ENCODE data around the gene DLGAP4.
A peak's percentile ranks its signal among the peaks of the same experiment; 100 is the strongest.
"Not testable (repeated sequence)": the region's sequence is repeated elsewhere in the genome, so short reads cannot be mapped to it uniquely, and the experiment has no call there.

DLGAP4 gene

DNA sequence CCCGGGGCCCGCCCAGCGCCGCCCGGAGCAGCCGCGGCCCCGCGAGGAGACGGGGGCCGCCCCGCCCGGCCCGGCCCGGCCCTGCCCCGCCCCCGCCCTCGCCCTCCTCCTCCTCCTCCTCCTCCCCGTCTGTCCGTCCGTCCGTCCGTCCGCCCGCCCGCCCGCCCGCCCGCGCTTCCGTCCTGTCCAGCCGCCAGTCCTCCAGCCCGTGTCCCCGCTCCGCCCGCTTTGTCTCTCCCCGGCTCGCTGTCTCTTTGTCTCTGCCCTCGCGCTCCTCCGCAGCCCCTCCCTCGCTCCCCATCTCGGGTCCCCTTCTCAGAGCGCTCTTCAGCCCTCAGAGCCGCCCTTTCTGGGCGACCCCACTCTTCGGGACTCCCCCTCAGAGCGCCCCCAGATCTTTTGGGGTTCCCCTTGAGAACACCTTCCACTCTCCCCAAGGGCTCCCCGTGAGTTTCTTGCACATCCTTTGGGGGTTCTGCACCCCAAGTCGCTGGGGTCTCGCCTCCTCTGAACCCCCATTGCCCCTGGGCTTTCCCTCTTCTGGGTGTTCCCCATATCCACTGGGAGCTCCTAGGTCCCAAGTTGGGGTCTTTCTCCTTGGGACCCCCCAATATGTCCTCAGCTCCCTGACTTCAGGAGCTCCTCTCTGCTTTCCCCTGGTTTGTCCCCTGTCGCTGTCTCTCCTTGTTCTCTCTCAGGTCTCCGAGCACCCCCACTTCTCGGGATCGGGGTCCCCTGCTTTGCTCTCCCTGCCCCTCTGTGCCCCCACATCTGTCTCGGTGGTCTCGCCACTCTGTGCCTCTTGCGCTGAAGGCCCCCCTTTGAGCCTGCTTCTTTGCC lies 155.7 kb downstream of the DLGAP4 start:
- peak; percentile 19 for DNase-seq

DNA sequence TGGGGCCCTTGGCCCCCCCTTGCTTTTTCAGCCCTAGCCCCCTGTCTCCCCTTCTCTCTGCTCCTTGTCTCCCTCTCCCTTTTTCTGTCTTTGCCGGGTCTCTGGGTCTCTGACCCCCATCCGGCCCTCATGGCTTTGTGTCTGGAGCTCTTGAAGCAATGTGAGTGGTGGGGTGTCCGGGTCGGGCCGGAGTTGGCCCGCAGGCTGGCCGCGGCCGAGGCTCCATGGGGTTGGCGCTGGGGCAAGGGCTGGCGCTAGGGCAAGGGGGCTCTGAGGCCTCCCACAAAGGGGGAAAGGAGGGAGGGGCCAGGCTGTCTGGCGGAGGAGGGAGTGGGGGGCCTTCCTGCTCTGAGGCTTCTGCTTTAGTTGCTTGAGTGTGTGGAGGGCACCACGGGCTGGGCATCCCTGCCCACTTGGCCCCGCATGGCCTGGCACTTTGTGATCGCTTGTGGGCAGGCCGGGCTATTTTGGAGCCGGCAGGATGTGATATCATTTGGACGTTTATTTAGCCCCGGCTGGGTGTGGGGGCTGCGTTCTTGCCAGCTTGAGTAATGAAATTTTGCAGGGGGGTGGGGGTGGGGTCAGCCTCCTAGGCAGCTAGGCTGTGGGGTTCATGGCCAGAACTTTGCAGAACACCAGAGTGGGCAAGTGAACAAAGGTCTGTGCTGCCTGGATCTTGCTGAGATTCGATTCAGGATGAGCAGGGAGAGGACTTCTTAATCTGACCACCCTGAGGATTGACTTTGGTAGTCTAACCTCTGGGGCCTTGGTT lies 156.5 kb downstream of the DLGAP4 start:
- no peak for DNase-seq

DNA sequence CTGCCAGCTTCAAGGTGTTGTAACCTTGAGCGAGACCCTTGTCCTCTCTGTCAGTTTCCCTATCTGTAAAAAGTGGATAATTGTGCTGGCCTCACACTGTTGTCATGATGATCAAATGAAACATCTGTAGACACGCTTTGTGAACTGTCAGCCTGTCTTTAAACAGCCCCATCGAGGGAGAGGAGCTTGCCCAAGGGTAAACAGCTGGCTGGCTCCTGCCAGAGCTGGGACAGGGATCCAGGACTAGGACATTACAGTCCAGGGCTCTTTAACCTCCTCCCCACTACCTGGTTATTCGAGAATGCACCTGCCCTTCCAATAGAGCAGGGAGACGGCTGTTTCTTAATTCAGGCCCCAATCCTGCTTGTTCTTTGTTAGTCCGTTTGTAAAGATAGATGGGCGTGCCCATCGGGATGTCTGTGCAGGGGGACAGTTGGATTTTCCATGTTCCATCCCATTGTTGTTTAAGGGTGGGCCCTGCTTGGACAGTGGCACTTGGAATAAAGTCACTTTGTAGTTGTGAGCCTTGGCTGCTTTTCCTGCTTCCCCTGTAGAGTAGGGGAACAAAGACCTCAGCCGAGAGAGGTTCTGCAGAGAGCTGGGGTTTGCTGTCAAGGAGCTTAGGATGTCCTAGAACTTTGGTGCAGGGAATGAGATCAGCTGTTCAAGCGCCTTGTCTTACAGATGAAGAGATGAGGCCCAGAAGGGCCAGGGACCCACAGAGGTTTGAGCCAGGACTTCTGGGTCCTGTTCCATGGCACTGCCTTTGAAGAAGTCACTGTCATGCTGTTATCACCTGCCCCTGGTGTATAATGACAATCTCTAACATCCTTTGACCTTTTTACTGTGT lies 157.3 kb downstream of the DLGAP4 start:
- DNase-seq = no peak

DNA sequence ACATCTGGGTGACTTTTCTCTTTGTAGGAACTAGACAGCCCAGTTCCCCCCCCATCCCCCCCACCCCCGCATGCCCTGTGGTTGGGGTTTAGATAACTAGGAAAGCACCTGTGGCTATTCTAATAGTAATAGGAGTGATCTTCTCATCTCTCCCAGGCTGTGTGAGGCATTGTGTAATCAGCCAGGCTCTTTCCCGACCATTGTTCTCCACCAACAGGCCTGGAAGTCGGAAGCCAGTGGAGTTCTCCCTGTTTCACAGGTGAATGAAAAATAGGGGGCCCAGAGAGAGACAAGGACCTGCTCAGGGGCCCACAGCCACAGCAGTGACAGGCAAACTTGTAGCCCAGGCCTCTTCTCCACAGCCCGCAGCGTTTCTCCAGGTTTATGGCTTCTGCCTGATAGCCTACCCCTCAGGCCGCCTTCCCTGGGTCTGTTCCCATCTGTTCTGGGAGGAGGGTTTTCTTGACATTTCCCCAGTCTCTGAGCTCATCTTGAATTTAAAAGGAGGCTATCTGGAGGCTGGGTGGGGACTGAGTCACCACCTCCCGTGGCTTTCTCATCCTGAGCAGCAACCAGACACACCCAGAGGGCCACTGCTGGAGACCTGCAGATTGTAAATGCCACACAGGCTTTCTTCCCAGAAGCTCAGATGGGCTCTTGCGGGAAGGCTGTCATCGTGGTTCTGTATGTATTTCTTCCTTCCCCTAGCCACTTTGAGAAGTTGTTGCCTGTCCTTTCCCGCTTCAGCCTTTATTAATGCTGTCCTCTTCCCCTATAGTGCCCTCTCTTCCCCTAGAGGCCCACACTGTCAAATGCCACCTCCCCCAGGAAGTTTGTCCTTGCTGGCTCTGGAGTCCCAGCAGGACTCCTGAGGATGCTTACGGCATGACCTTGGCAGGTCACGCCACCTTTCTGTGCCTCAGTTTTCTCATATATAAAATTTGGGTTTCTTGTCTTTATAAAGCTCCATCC lies 159.3 kb downstream of the DLGAP4 start:
- DNase-seq = no peak

DNA sequence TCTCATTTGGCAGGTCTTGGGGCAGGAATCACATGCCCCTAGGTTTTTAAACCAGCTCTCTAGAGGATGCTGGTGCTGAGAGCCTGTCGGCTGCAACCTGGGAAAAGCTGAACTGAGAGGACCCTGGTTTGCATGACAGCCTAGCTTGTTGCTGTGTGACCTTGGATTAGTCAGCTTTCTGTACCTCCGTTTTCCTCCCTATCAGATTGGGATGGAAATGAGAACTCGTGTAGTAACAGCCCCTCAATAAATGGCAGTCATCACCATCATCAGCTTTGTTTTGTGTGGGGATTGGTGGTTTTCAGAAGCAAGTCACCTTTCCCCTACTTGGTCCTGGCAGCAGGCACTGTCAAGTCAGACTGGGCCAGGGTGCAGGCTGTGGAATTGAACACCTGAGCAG lies 159.9 kb downstream of the DLGAP4 start:
- DNase-seq = no peak

DNA sequence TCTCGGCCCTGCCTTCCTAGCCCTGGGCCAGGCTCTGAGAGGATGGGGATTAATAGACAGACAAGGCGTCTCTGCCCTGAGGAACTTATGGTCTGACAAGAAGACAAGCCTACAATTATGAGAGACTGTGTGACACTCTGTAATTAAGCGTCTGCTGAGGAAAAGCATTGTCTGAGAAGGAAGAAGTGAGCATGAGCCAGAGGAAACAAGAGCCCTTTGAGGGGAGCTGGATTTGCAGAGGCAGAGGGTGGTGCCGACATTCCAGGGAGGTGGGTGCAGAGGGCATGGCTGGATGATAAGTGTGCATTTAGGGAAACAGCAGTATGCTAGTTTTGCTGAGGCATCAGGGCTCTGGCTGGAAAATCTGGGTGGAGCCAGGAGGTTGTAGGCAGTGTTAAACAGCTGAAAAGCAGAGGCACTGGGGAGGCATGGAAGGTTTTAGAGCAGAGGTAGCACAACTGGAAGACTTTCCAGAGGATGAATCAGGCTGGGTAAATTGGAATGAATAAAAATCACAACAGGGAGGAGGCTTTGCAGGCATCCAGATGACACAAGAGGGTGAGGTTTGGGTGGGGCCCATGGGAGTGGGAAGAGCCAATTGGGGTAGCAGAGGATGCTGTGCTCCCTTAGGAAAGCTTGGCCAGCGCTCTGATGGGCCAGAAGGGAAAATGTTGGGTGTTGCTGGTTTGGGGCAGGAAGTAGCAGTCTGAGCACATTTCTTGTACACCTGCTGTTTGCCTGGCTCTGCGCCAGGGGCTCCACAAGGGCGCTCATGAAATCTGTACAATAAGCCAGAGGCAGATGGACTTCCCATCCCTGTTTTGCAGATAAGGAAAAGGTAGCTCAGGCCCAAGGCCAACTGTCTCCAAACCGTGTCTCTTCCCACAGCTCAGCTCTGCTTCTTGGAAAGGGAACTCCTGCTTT lies 161.2 kb downstream of the DLGAP4 start:
- peak; percentile 74 for DNase-seq

DNA sequence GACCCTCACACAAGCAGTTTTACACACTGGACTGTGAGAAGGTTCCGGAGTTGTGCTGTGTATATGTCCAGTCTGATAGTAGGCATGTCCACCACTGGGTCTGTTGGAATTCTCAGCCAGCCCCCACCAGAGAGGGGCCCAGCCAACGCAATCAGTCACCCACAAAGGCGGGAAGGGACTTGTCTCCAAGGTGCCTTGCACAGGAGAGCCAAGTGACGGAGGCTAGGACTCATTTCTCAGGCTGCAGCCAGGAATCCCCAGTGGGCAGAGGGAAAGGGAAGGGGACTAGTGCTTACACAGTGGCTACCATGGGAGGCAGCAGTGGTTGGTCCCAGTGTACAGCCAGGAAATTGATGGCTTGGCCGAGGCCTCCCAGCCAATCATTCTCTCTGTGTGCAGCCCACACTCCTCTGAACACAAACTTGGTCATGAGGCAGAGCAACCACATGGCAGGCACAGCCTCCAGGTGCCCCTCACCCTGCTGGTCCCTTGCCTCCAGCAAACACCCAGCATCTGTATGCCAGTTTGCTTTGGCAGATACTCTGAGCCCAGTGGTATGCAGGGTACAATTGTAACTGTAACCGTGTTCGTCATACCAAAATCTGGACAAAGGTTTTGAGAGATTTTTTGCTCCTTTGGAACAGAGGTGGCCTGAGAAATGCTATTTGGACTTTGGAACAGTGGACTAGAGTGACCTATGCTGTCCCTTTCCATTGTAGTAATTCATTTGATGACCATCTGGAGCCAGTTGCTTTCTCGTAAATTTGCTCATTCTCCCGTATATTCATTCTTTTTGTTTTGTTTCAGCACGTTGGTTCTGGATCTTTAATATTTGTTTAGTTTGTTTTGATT lies 162.2 kb downstream of the DLGAP4 start:
- no peak for DNase-seq

DNA sequence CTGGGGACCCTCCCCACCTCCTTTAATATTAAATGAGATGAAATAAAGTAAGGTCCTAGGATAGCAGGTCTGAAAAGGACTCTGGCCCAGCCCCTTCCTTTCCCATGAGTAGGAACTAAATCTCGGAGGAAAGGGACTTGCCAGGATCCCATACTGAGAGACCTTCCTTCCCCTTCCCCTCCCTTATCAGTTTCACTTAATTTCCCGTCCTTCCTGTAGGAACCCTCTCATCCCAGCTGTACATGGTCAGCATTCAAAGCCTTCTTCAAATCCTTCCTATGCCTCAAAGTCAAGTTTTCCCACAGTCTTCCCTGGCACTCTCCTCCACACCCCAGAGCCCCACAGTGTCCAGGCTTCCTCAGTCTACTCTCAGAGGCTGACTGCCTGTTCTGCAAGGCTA lies 163.8 kb downstream of the DLGAP4 start:
- DNase-seq = no peak

DNA sequence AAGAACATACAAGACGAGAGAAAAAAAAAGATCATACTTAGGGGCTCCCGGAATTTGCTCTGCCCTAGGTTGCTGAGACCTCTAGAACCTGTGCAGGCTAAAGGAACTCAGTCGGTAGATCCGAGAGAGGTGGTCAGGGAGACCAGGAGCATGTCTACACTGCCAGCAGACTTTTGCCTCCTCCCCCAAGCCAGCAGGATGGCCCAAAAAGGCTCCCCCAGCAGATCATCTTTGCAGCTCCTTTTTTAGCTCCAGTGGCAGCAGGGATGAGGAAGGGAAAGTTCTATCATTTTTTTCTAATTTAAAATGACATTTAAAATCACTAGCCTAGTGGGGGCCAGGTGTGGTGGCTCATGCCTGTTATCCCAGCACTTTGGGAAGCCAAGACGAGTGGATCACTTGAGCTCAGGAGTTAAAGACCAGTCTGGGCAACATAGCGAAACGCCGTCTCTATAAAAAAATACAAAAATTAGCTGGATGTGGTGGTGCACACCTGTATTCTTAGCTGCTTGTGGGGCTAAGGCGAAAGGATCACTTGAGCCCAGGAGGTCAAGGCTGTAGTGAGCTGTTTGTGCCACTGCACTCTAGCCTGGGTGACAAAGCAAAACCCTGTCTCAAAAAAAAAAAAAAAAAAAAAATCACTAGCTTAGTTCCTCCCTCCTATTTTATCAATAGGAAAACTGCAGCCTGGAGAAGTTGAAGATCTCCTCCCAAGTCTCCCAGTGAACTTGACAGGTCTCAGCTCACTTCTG lies 165.9 kb downstream of the DLGAP4 start:
- DNase-seq = no peak

DNA sequence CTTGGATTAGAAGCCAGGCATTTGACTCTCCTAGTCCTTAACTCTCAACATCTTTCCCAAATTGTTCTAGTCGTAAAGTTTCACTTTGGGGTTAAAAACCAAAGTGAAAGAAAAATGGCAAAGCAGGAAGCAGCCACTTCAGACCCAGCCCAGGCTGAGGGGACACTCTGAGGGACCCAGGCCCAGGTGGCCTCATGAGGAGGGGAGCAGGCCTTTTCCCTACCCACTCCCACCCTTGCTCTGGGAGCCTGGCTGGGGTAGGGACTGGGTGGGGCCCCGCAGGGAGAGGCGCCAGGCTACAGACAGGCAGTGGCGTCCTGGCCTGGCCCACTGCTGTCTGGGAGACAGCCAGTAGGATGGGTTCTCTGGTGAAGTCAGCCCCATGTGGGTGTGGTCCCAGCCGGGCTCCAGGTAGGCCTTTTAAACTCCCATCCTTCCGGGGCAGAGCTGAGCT lies 166.5 kb downstream of the DLGAP4 start:
- no peak for DNase-seq

DNA sequence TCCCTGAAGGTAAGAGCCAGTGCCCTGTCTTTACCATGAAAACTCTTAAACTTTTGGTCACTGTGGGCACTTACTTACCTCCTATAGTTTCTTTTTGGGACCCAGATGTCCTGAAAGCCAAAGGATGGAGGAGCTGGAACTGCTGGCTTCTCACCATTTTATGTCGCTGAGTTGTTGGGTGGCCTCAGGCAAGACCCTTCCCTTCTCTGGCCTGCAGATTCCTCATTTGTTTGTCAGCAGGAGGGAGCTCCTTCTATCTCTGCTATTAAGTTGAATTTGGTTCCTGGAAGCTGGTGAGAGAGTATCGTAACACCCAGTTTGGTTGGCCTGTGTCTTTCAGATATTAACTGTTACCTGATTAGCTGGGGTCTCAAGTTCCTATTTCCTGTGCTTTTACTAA lies 167.0 kb downstream of the DLGAP4 start:
- DNase-seq = no peak

DNA sequence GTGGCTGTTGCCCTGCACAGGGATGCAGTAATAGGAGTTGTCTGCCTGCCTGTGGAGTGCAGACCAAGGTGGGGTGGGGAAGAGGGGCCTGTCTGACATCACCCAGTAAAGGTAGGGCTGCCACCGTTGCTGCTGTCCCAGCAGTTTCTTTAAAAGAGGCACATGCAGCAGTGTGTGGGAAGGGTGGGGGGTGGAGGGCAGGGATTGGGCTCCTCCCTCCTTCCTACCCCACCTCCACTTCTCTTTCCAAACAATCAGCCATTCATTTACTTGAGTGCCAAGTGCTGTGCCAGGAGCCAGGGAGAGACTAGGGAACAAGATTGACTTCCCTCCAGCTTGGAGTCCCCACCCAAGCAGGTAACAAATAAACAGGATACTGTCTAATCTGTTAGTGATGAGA lies 168.4 kb downstream of the DLGAP4 start:
- no peak for DNase-seq

DNA sequence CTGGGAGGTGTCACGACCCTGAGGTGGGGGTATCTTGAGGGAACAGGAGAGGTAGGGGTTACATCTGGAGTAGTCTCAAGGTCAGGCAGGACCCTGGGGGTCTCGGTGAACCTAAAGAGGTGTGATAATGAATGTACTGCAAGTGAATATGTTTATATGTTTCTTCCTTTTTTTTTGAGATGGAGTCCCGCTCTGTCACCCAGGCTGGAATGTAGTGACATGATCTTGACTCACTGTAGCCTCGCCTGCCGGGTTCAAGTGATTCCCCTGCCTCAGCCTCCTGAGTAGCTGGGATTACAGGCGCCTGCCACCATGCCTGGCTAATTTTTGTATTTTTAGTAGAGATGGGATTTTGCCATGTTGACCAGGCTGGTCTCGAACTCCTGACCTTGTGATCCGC lies 168.9 kb downstream of the DLGAP4 start:
- DNase-seq = not testable (repeated sequence)

DNA sequence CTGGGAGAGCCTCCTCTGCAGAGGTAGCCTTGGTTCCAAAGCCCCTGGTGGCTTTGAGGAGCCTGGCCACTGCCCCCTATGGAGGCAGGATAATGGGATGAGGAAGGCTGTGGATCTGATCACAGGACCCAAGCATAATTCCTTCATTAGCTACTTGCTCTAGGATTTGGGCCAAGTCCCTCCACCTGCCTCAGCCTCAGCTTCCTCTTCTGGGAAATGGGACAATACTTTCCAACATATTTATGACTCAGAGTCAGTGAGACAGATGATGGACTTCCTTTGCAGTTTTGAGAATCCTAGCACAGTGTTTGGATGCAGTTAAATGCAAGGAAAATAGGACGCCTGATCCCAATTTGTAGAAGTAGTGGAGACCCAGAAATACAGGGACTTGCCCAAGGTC lies 171.3 kb downstream of the DLGAP4 start:
- DNase-seq = no peak

DNA sequence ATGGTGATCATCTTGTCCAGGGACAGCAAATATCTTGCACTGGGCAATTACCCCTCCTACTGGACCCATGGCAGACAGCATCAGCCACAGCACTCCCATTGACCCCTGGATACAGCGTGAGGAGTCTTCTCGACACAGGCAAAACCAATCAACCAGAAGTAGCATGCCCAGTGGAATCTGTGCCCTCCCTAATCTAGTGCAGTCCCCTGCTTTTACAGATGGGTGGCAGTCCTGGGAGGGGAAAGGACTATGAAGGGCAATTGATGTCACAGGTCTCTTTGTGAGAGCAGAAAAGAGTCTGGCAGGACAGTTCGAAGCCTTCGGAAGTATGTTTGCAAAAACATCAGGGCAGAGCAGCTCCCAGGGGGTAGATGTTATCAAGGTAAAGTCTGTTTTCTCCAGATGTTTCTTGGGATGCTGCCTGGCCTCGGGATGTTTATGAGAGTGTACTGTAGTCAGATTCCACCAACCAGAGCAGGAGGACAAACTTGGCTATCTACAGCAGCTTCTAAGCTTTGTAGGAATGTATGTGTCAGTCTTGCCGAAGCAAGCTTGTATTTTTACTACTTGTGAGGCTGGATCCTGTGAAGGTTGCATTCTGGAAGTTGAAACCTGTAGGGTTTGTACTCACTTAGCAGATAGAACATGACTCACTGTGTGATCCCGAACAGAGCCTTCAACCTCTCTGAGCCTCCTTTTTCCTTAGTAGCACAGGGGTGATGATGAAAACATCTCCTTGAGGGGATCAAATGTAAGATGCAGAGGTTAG lies 172.2 kb downstream of the DLGAP4 start:
- no peak for DNase-seq

DNA sequence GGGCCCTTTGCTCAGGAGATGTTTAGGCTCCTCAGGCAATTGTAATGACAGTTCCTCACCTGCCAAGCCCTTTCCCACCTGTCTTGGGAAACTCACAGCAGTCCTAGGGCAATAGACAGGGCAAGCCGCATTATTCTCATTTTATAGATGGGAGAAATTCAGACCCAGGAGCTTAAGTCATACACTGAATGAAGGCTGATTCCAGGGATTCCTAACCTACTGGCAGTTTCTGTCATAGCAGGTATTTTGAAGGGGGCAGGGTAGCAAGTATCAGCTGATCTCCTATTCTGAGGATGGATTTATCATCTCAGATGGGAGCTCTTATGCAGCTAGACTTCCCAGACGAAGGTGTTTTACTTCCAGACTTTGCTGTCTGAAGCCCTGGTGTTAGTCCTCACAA lies 173.8 kb downstream of the DLGAP4 start:
- DNase-seq = no peak

DNA sequence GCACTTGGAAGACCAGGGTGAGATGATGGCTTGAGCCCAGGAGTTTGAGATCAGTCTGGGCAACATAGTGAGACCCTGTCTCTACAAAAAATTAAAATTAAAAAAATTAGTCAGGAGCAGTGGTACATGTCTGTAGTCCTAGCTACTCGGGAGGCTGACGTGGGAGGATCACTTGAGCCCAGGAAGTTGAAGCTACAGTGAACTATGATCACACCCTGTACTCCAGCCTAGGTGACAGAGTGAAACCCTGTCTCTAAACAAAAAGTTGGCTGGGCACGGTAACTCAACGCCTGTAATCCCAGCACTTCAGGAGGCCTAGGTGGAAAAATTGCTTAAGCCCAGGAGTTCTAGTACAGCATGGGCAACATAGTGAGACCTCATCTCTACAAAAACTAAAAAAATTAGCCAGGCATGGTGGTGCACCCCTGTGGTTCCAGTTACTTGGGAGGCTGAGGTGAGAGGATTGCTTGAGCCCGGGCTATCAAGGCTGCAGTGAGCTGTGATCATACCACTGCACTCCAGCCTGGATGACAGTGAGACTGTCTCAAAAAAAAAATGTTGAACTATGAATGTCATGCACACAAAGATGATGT lies 174.4 kb downstream of the DLGAP4 start:
- no peak for DNase-seq

Data from NCI-H748 treated with DMSO at 0.1 percent for 48 hours (cell line).